ENCODE measurements around the gene ABCF1.
A peak's percentile ranks its signal among the peaks of the same experiment; 100 is the strongest.

The ABCF1 gene

DNA sequence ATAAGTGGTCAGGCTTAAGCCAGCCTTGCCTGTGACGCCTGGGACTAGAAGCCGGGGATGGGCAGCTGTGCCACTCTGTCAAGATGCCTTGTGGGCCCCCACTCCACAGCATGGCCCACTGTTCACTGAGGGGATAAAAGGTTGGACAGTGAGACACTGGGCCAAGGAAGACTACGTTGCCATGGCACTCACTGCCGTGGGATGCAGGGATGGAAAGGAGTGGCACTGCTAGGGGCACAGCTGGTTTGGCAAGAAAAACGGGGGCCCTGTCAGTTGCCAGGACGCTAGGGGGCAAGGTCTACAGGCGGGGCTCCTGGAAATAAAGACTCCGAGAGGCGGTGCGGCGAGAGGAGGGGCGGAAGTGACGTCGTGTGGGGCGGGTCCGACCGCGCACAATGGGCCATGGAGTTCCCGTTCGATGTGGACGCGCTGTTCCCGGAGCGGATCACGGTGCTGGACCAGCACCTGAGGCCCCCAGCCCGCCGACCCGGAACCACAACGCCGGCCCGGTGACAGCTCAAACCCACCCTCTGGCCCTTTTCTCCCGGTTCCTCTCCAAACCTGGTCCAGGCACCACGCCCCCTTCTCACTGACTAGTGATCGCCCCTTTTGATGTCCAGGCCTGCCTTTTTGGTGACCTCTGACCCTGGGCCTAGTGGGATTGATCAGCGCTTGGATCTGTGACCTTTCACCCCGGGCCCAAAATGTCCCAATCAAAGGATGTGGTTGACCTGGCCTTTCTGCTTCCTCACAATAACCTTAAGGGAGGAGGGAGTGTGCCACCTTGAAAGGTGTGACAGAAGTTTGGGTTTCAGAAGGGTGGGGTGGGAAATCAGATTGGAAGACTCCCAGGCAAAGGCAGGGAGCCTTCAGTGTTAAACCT lies 55.5 kb downstream of the ABCF1 start, which contains the start of gene ATAT1:
TSS of gene ATAT1 (plus strand) at position 391 of the 883 bp plus-strand sequence.
- DNase-seq (ENCODE audit: low spot score), result peak; percentile 95

DNA sequence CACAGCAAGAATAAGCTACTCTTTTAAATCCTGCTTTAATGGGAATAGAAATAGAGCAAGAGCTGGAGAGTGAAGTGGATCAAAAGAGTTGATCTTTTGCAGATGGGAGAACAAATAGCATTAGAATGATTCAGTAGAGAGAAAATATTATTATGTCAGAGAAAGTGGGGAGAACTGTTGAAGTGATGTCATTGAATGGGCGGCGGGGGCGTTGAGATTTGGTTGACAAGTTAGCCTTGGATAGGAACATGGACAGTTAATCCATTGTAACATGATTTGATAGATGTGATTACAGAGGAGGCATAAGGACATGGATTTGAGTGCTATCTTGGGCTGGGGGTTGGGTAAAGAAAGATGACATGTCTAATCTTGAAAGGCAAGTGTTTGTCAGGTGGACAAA lies 64.6 kb downstream of the ABCF1 start:
- no peak for DNase-seq (ENCODE audit: low spot score)

DNA sequence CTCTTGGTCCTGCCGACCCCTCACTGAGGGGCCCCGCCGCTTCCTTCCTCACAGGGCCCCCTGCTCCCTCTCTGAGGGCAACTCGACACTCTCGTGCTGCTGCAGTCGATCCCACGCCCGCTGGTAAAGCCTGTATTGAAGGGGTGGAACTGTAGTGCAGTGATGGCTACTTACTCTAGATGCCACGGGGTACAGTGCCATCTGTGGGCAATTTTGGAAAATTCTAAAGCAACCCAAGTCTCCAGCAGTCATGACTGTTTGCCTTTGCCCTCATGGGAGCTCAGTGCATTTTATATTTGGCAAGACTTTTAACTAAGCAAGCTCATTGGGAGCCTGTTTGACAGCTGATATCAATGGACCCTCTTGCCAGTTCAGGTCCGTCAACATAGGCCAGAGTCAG lies 69.2 kb downstream of the ABCF1 start:
- DNase-seq (ENCODE audit: low spot score), result no peak

DNA sequence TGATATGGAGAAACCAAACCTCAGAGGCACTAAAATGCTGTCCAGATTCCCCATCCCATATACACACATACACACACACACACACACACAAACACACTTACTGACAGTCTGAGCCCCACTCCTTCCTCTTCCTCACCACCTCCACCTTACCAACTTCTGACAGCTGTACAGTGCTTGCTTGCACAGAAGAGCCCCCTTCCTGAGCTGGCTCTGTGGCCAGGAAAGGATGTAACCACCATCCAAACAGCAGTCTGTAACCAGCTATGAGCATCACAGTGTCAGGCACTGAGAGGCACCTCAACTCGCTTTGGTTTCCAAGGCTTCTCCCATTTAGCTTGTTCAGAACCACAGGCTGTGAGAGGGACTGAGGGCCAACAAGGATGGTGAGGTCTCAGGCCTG lies 69.8 kb downstream of the ABCF1 start:
- DNase-seq (ENCODE audit: low spot score), result no peak

All from iPS-NIHi11 (cell line).